Measurements from ENCODE around the gene FZD7.

DNA sequence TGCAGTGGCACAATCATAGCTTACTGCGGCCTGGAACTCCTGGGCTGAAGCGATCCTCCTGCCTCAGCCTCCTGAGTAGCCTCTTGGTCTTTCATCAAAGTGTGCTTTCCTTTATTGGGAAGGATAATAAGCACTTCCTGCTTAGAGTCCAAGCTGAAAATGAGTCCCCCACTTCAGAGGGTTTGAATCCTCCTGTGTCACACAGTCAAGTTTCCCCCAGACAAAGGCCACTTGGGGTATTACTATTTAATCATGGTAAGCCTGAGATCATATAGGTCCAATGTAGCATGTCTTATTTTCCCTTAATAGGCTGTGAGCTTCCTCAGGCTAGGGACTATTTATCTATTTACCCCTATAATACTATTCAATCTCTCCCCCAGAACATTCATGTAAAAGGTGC, 28.0 kb downstream of the FZD7 start:
- TF ChIP-seq MYC (IDR thresholded peaks at IDR 0.05; ENCODE audit: low read depth, low read length), result no peak
- no peak for TF ChIP-seq MYC (CRISPR knock-in tag; IDR thresholded peaks at IDR 0.05; ENCODE audit: borderline replicate concordance, low read depth)
- TF ChIP-seq, protein P1, sequence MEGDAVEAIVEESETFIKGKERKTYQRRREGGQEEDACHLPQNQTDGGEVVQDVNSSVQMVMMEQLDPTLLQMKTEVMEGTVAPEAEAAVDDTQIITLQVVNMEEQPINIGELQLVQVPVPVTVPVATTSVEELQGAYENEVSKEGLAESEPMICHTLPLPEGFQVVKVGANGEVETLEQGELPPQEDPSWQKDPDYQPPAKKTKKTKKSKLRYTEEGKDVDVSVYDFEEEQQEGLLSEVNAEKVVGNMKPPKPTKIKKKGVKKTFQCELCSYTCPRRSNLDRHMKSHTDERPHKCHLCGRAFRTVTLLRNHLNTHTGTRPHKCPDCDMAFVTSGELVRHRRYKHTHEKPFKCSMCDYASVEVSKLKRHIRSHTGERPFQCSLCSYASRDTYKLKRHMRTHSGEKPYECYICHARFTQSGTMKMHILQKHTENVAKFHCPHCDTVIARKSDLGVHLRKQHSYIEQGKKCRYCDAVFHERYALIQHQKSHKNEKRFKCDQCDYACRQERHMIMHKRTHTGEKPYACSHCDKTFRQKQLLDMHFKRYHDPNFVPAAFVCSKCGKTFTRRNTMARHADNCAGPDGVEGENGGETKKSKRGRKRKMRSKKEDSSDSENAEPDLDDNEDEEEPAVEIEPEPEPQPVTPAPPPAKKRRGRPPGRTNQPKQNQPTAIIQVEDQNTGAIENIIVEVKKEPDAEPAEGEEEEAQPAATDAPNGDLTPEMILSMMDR (IDR thresholded peaks at IDR 0.05 in 2 of 3, conservative IDR thresholded peaks at IDR 0.05 in 1 of 3; ENCODE audit: insufficient read depth in 2 of 3, low read depth in 1 of 3, low read length in 3 of 3), result no peak
- no peak for TF ChIP-seq POLR2G (IDR thresholded peaks at IDR 0.05; ENCODE audit: low read depth, low read length)
- TF ChIP-seq POLR2AphosphoS5 (IDR thresholded peaks at IDR 0.05; ENCODE audit: control insufficient read depth, insufficient read depth, low read depth, low read length), result no peak
- TF ChIP-seq RBM39 (optimal IDR thresholded peaks at IDR 0.05; ENCODE audit: low read depth, low read length), result no peak
- no peak for TF ChIP-seq CAMTA2 (CRISPR knock-in tag; conservative IDR thresholded peaks at IDR 0.05)
- TF ChIP-seq, protein P2, sequence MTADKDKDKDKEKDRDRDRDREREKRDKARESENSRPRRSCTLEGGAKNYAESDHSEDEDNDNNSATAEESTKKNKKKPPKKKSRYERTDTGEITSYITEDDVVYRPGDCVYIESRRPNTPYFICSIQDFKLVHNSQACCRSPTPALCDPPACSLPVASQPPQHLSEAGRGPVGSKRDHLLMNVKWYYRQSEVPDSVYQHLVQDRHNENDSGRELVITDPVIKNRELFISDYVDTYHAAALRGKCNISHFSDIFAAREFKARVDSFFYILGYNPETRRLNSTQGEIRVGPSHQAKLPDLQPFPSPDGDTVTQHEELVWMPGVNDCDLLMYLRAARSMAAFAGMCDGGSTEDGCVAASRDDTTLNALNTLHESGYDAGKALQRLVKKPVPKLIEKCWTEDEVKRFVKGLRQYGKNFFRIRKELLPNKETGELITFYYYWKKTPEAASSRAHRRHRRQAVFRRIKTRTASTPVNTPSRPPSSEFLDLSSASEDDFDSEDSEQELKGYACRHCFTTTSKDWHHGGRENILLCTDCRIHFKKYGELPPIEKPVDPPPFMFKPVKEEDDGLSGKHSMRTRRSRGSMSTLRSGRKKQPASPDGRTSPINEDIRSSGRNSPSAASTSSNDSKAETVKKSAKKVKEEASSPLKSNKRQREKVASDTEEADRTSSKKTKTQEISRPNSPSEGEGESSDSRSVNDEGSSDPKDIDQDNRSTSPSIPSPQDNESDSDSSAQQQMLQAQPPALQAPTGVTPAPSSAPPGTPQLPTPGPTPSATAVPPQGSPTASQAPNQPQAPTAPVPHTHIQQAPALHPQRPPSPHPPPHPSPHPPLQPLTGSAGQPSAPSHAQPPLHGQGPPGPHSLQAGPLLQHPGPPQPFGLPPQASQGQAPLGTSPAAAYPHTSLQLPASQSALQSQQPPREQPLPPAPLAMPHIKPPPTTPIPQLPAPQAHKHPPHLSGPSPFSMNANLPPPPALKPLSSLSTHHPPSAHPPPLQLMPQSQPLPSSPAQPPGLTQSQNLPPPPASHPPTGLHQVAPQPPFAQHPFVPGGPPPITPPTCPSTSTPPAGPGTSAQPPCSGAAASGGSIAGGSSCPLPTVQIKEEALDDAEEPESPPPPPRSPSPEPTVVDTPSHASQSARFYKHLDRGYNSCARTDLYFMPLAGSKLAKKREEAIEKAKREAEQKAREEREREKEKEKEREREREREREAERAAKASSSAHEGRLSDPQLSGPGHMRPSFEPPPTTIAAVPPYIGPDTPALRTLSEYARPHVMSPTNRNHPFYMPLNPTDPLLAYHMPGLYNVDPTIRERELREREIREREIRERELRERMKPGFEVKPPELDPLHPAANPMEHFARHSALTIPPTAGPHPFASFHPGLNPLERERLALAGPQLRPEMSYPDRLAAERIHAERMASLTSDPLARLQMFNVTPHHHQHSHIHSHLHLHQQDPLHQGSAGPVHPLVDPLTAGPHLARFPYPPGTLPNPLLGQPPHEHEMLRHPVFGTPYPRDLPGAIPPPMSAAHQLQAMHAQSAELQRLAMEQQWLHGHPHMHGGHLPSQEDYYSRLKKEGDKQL (CRISPR knock-in tag; IDR thresholded peaks at IDR 0.05; ENCODE audit: borderline replicate concordance), result no peak
- TF ChIP-seq NCOA1 (IDR thresholded peaks at IDR 0.05; ENCODE audit: low read depth), result no peak
- TF ChIP-seq ARID3A (IDR thresholded peaks at IDR 0.05; ENCODE audit: borderline replicate concordance, low read depth, low read length), result no peak
- TF ChIP-seq TCF7 (IDR thresholded peaks at IDR 0.05; ENCODE audit: borderline replicate concordance), result no peak
- TF ChIP-seq RB1 (IDR thresholded peaks at IDR 0.05; ENCODE audit: low read depth), result no peak

All from K562 (cell line).